ENCODE measurements around the gene VGLL4.
A peak's percentile ranks its signal among the peaks of the same experiment; 100 is the strongest.

Gene VGLL4

GRCh38 chr3:11523572-11524101 is 120.1 kb downstream of the VGLL4 start:
- no peaks in the 10 kb centered on the region for H3K27me3 ChIP-seq
- H3K9me3 ChIP-seq = no peaks in the 10 kb centered on the region
- DNase-seq = no peak
- H3K4me3 ChIP-seq (ENCODE audit: low read depth, low read length) = no peak overlapping the region
- TF ChIP-seq CTCF (IDR thresholded peaks at IDR 0.05; ENCODE audit: low read depth, low read length) = no peak
- no peaks in the 10 kb centered on the region for H3K4me1 ChIP-seq
- H3K36me3 ChIP-seq = no peaks in the 10 kb centered on the region

GRCh38 chr3:11522953-11523571 is 120.7 kb downstream of the VGLL4 start:
- Histone ChIP-seq H3K4me1 (no peaks in the 10 kb centered on the region), H3K36me3 (no peaks in the 10 kb centered on the region), H3K9me3 (no peaks in the 10 kb centered on the region), H3K4me3 (ENCODE audit: low read depth, low read length) (no peak overlapping the region), H3K27me3 (no peaks in the 10 kb centered on the region)
- DNase-seq = no peak
- TF ChIP-seq CTCF (IDR thresholded peaks at IDR 0.05; ENCODE audit: low read depth, low read length) = no peak

GRCh38 chr3:11522398-11522715 is 121.4 kb downstream of the VGLL4 start:
- Histone ChIP-seq H3K27me3 (no peaks in the 10 kb centered on the region), H3K4me1 (no peaks in the 10 kb centered on the region), H3K9me3 (no peaks in the 10 kb centered on the region), H3K4me3 (ENCODE audit: low read depth, low read length) (no peak overlapping the region), H3K36me3 (no peaks in the 10 kb centered on the region)
- no peak for DNase-seq
- TF ChIP-seq CTCF (IDR thresholded peaks at IDR 0.05; ENCODE audit: low read depth, low read length) = no peak

- Histone ChIP-seq H3K9me3 (no peaks in the 10 kb centered on the region), H3K36me3 (no peaks in the 10 kb centered on the region), H3K4me1 (no peaks in the 10 kb centered on the region), H3K4me3 (ENCODE audit: low read depth, low read length) (no peak overlapping the region), H3K27me3 (no peaks in the 10 kb centered on the region)
- TF ChIP-seq CTCF (IDR thresholded peaks at IDR 0.05; ENCODE audit: low read depth, low read length) = no peak
- no peak for DNase-seq
Observed at GRCh38 chr3:11521167-11521566, 122.5 kb downstream of the VGLL4 start.

- TF ChIP-seq CTCF (IDR thresholded peaks at IDR 0.05; ENCODE audit: low read depth, low read length) = no peak
Observed at GRCh38 chr3:11517601-11518000, 126.1 kb downstream of the VGLL4 start.

GRCh38 chr3:11514191-11514821 is 129.4 kb downstream of the VGLL4 start:
- Histone ChIP-seq H3K4me1 (no peaks in the 10 kb centered on the region), H3K9me3 (no peaks in the 10 kb centered on the region), H3K4me3 (ENCODE audit: low read depth, low read length) (no peak overlapping the region), H3K36me3 (no peaks in the 10 kb centered on the region), H3K27me3 (no peaks in the 10 kb centered on the region)
- DNase-seq = peak; percentile 11
- no peak for TF ChIP-seq CTCF (IDR thresholded peaks at IDR 0.05; ENCODE audit: low read depth, low read length)

More at GRCh38 chr3:11517601-11518000, 126.1 kb downstream of the VGLL4 start:
- Histone ChIP-seq H3K4me1 (no peaks in the 10 kb centered on the region), H3K36me3 (no peaks in the 10 kb centered on the region), H3K4me3 (ENCODE audit: low read depth, low read length) (no peak overlapping the region), H3K27me3 (no peaks in the 10 kb centered on the region), H3K9me3 (no peaks in the 10 kb centered on the region)
- no peak for DNase-seq

Measured in BE2C (cell line).